Spleen (tissue), 11 donors: ENCODE measurements around the gene ULBP1. TPM values are rescaled to one million over a fixed set of nuclear protein-coding genes. Genes with fewer than 3 reads are reported as not detected.

Experiments
- DNase-seq: peaks from one replicate; pipeline ENCODE4 v3.0.0-alpha.2; 2020
- H3K27ac ChIP-seq, 8 donors: fragments of 200-600 bp; sonication (generic) in 7 of 8; 1 replicate in 4 of 8; 2 replicates in 4 of 8; pipeline versions ENCODE4 v1.5.0 to v1.8.0; 2016 to 2021; ENCODE audit warnings: inconsistent platforms in 4 of 8, mild to moderate bottlenecking in 4 of 8, moderate library complexity in 1 of 8
- H3K27me3 ChIP-seq, 7 donors: fragments of 200-600 bp; sonication (generic) in 6 of 7; replicated peaks in 1 of 7; 1 replicate in 4 of 7; 2 replicates in 3 of 7; pipeline versions ENCODE4 v1.5.0 to v1.8.0; 2016 to 2021; ENCODE audit warnings: inconsistent platforms in 3 of 7, mild to moderate bottlenecking in 1 of 7
- H3K36me3 ChIP-seq, 6 donors: fragments of 200-600 bp; sonication (generic) in 5 of 6; 1 replicate in 4 of 6; 2 replicates in 2 of 6; pipeline versions ENCODE4 v1.5.0 to v1.8.0; 2016 to 2021; ENCODE audit warnings: inconsistent platforms in 2 of 6
- H3K4me1 ChIP-seq, 6 donors: fragments of 200-600 bp; sonication (generic) in 5 of 6; 1 replicate in 3 of 6; 2 replicates in 3 of 6; pipeline versions ENCODE4 v1.5.0 to v1.8.0; 2016 to 2021; ENCODE audit warnings: inconsistent platforms in 3 of 6
- H3K4me3 ChIP-seq, 8 donors: fragments of 200-600 bp; sonication (generic) in 7 of 8; 1 replicate in 4 of 8; 2 replicates in 4 of 8; pipeline versions ENCODE4 v1.5.0 to v1.8.0; 2016 to 2021; ENCODE audit warnings: inconsistent platforms in 4 of 8, mild to moderate bottlenecking in 4 of 8, moderate library complexity in 2 of 8
- H3K9me3 ChIP-seq, 8 donors: fragments of 200-600 bp; sonication (generic) in 7 of 8; 1 replicate in 4 of 8; 2 replicates in 4 of 8; pipeline versions ENCODE4 v1.5.0 to v1.8.0; 2016 to 2021; ENCODE audit warnings: inconsistent platforms in 4 of 8
- POLR2A ChIP-seq, 3 donors: fragments of 450-650 bp; IDR thresholded peaks; one replicate each; pipeline ENCODE4 v1.5.1; 2017; ENCODE audit warnings: antibody characterized with exemption in 3 of 3, mild to moderate bottlenecking in 1 of 3
- POLR2AphosphoS5 ChIP-seq, 3 donors: sonication (generic); formaldehyde crosslinking; IDR thresholded peaks; one replicate each; pipeline ENCODE4 v1.5.1; 2017; ENCODE audit warnings: antibody characterized with exemption in 3 of 3
- WGBS, 5 donors: extraction: QIAGEN DNeasy Blood & Tissue Kit in 3 of 5; methylation state at CpG; one replicate each; pipeline versions ENCODE4 v1.1.5 to v1.1.7; 2013 to 2018; 5-methylcytosine and 5-hydroxymethylcytosine counted together
- intact Hi-C: fragments of 100-400 bp; cut with DNase I; formaldehyde crosslinking; loops from one replicate; pipeline ENCODE4 v1.15.0; 2023; ENCODE audit warnings: low total_unique reads
- polyA plus RNA-seq, 3 donors: library from polyadenylated mRNA; stranded (reverse); fragments of 200-250 nt; gene quantifications; one replicate each; pipeline ENCODE4 v1.2.1, GENCODE V29; 2013
- total RNA-seq, 7 donors: library from RNA; depleted of rRNA in 3 of 7; stranded (reverse); fragments of >200 nt in 3 of 7; fragmentation: NEBNext Ultra II Directional in 4 of 7; extraction: Animal tissue kit (Norgen Biotek cat#: 25700) in 4 of 7; gene quantifications; one replicate each; pipeline versions ENCODE4 v1.1.0 to v1.2.1, GENCODE V29; 2016 to 2021
- TF ChIP-seq, protein P1 (sequence below), 11 experiments: fragments of 200-600 bp in 7 of 11; fragments of 450-650 bp in 4 of 11; sonication (generic) in 4 of 11; IDR thresholded peaks in 8 of 11; conservative IDR thresholded peaks in 3 of 11; 1 replicate in 7 of 11; 2 replicates in 4 of 11; pipeline versions ENCODE4 v1.4.0 to v1.8.0; 2016 to 2021; ENCODE audit warnings: antibody characterized with exemption in 11 of 11, inconsistent platforms in 4 of 11, mild to moderate bottlenecking in 1 of 11
- donor health status: healthy with polysubstance abuse.
- donor health status: DM: no; HTN: no; CAD: no; lungs with moderate emphysema.
- donor health status: DM: no; HTN: no; CAD: no.
- donor health status: Bipolar disorder and iron deficiency.
- donor health status: healthy.
- donor health status: DM: no; HTN: no; CAD: no.
- donor health status: DM: yes; HTN: yes; CAD: no.

ULBP1 gene
- total and polyA plus RNA-seq, 10 donors: 0.03 to 0.34 (median 0.15) TPM; not detected in 6

DNA sequence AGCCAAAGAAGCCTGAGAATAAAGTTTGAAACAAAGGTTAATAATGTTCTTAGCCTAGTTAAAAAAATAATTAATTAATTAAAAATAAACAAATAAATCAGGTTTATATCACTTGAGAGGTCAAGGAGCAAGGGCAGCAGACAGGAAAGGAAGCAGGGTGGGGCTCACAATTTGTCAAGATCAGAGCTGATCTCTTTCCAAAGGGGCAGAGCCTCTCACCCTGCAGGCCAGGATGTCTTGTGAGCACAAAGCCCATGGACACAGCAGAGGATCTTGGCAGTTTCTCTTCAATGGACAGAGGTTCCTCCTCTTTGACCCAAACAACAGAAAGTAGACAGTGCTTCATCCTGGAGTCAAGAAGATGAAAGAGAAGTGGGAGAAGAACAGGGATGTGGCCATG is 14.9 kb downstream of the ULBP1 start:
- Histone ChIP-seq H3K36me3 (no peaks in the 10 kb centered on the region), H3K9me3 (no peaks in the 10 kb centered on the region), H3K4me3 (no peak overlapping the region), H3K4me1 (no peaks in the 10 kb centered on the region), H3K27me3 (peaks cover 0 to 93% (median 38%) of the 10 kb centered on the region in 7 donors), H3K27ac (no peak overlapping the region)
- intact Hi-C loops: no loop called here
- no peak for DNase-seq
- TF ChIP-seq POLR2AphosphoS5 (IDR thresholded peaks at IDR 0.05) (no peak), POLR2A (IDR thresholded peaks at IDR 0.05) (no peak)
- TF ChIP-seq, protein P1, sequence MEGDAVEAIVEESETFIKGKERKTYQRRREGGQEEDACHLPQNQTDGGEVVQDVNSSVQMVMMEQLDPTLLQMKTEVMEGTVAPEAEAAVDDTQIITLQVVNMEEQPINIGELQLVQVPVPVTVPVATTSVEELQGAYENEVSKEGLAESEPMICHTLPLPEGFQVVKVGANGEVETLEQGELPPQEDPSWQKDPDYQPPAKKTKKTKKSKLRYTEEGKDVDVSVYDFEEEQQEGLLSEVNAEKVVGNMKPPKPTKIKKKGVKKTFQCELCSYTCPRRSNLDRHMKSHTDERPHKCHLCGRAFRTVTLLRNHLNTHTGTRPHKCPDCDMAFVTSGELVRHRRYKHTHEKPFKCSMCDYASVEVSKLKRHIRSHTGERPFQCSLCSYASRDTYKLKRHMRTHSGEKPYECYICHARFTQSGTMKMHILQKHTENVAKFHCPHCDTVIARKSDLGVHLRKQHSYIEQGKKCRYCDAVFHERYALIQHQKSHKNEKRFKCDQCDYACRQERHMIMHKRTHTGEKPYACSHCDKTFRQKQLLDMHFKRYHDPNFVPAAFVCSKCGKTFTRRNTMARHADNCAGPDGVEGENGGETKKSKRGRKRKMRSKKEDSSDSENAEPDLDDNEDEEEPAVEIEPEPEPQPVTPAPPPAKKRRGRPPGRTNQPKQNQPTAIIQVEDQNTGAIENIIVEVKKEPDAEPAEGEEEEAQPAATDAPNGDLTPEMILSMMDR (IDR thresholded peaks at IDR 0.05 in 8 of 11, conservative IDR thresholded peaks at IDR 0.05 in 3 of 11): no peak

DNA sequence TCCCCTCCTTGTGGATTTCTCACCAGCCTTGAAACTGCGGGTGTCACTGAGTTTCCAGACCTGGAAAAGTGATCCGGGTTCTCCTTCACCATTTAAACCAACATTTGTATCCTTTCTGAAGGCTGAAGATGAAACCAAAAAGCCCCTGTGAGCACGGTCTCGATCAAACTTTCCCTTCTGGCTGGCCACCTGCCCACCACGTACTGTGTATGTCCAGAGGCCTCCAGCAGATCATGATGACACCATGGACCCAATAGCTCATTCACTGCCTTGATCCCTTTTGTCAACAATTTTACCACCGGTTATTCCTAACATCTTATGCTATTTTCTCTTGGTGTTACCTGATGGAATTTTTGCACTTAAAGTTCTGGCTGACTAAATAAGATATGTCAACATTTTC is 15.6 kb downstream of the ULBP1 start:
- peaks cover 0 to 87% (median 31%) of the 10 kb centered on the region in 7 donors for H3K27me3 ChIP-seq
- intact Hi-C loops: no loop called here
- no peaks in the 10 kb centered on the region for H3K4me1 ChIP-seq
- no peak overlapping the region for H3K27ac ChIP-seq
- DNase-seq: no peak
- 69 to 88% (median 83%) methylated on average over 6 of the region's 6 CpGs for WGBS, 5 donors
- H3K36me3 ChIP-seq: no peaks in the 10 kb centered on the region
- TF ChIP-seq POLR2AphosphoS5 (IDR thresholded peaks at IDR 0.05): no peak
- TF ChIP-seq POLR2A (IDR thresholded peaks at IDR 0.05): no peak
- TF ChIP-seq, protein P1 (IDR thresholded peaks at IDR 0.05 in 8 of 11, conservative IDR thresholded peaks at IDR 0.05 in 3 of 11): no peak
- H3K9me3 ChIP-seq: no peaks in the 10 kb centered on the region
- no peak overlapping the region for H3K4me3 ChIP-seq

DNA sequence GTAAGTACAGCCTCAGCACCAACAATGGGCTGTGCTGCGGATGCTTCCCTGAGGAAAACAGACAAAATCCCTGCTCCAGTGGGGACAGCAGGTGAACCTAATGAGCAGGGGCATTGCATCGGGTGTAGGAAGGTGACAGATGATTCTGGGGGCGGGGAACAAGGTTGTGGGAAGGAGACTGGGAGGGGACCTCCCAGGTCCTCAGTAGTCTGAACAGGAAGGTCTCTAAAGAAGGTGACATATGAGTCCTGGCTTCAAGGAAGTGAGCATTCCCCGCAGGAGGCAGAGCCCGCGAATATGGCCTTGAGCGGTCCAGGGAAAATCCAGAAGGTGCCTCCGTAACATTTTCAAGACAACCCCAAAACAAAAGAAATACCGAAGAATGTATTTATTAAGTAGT is 19.4 kb downstream of the ULBP1 start:
- 16 to 27% (median 20%) methylated on average over 9 of the region's 9 CpGs for WGBS, 5 donors
- DNase-seq: no peak

DNA sequence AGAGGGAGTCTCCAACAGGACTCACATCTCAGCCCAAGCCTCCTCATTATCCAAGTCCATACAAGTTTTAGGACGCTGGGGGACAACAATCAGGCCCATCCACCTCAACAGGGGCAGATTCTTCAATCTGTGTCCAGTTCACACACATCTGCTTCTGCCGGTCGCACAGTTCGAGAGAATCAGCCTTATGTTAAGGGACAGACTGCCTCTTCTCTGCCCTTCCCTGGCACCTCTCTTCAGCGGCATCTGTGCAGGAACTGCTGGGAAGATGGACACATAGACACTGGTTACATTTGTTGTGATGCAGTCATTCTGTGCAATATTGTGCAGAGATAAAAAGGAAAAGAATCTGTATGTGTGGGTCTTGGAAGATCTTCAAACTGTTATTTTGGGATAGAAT is 21.0 kb downstream of the ULBP1 start:
- H3K27me3 ChIP-seq: peaks cover 15 to 93% (median 71%) of the 10 kb centered on the region in 7 donors
- H3K4me1 ChIP-seq: peaks cover 0 to 7% (median 5%) of the 10 kb centered on the region in 6 donors
- DNase-seq: no peak
- peaks cover 0 to 25% (median 9%) of the 10 kb centered on the region in 8 donors for H3K9me3 ChIP-seq
- no peaks in the 10 kb centered on the region for H3K36me3 ChIP-seq
- 40 to 72% (median 60%) methylated on average over 5 of the region's 5 CpGs for WGBS, 5 donors
- no peak for TF ChIP-seq POLR2A (IDR thresholded peaks at IDR 0.05)
- TF ChIP-seq, protein P1 (IDR thresholded peaks at IDR 0.05 in 8 of 11, conservative IDR thresholded peaks at IDR 0.05 in 3 of 11): no peak
- no peak for TF ChIP-seq POLR2AphosphoS5 (IDR thresholded peaks at IDR 0.05)
- no peak overlapping the region for H3K4me3 ChIP-seq
- H3K27ac ChIP-seq: no peak overlapping the region
- intact Hi-C loops: no loop called here

More for the DNA sequence above, 19.4 kb downstream of the ULBP1 start:
- Histone ChIP-seq H3K27ac (no peak overlapping the region), H3K27me3 (peaks cover 4 to 91% (median 61%) of the 10 kb centered on the region in 7 donors), H3K4me1 (no peaks in the 10 kb centered on the region), H3K4me3 (no peak overlapping the region), H3K9me3 (peaks cover 0 to 12% (median 7%) of the 10 kb centered on the region in 8 donors), H3K36me3 (no peaks in the 10 kb centered on the region)
- intact Hi-C loops: no loop called here
- TF ChIP-seq, protein P1 (IDR thresholded peaks at IDR 0.05 in 8 of 11, conservative IDR thresholded peaks at IDR 0.05 in 3 of 11): no peak
- no peak for TF ChIP-seq POLR2AphosphoS5 (IDR thresholded peaks at IDR 0.05)
- TF ChIP-seq POLR2A (IDR thresholded peaks at IDR 0.05): no peak
